PFSK-1 (cell line): Measurements from ENCODE around the gene GRXCR2.

Experiments
- FOXP2 ChIP-seq: optimal IDR thresholded peaks from 2 replicates; pipeline ENCODE3; 2011; ENCODE audit warnings: borderline replicate concordance, control low read depth, inconsistent platforms; ENCODE audit not compliant: insufficient read depth; ENCODE audit errors: extremely low read length, extremely low read depth
- POLR2AphosphoS5 ChIP-seq: IDR thresholded peaks from 2 replicates; pipeline ENCODE4 v1.6.1; 2012; ENCODE audit warnings: low read depth, mild to moderate bottlenecking, control low read depth, low read length, moderate library complexity
- REST ChIP-seq, 2 experiments: IDR thresholded peaks; 2 replicates each; pipeline versions ENCODE4 v1.6.1 to v1.8.0; 2011 to 2012; ENCODE audit warnings: low read depth in 2 of 2, low read length in 2 of 2, control low read depth in 1 of 2, inconsistent platforms in 1 of 2, mild to moderate bottlenecking in 1 of 2, moderate library complexity in 1 of 2; ENCODE audit not compliant: insufficient read depth in 1 of 2
- SIN3A ChIP-seq: IDR thresholded peaks from 2 replicates; pipeline ENCODE4 v1.6.1; 2012; ENCODE audit warnings: mild to moderate bottlenecking, low read length, moderate library complexity, borderline replicate concordance; ENCODE audit not compliant: insufficient read depth
- TAF1 ChIP-seq: IDR thresholded peaks from 2 replicates; pipeline ENCODE4 v1.6.1; 2012; ENCODE audit warnings: low read length, control low read depth, borderline replicate concordance; ENCODE audit not compliant: insufficient read depth

GRCh38 chr5:145829708-145830361, 43.0 kb downstream of the GRXCR2 start:
- TF ChIP-seq SIN3A = no peak
- TF ChIP-seq POLR2AphosphoS5 = no peak
- TF ChIP-seq TAF1 = no peak
- no peak for TF ChIP-seq REST (IDR thresholded peaks at IDR 0.05; ENCODE audit: insufficient read depth in 1 of 2, low read depth in 2 of 2, low read length in 2 of 2)
- TF ChIP-seq FOXP2 = no peak
